Measurements from ENCODE around the gene ARID1B.

DNA sequence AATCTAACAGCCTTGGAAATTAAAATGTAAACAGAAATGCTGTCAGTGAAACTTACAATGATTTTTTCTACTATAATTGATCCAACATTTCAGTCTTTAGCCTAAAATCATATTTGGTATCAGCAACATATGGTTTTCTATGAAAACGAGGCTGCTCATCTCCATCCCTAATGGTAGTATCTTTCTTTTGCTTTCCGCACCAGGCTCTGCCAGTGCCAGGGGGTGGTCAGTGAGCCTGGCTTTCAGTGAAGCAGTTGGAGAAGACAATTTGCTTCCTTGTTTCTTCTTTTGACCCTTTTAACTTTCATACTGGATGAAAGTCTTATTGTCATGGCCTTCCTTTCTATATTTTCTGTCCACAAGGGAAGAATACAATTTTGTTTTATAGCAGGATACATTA, 258.4 kb downstream of the ARID1B start:
- TF ChIP-seq, protein P1, sequence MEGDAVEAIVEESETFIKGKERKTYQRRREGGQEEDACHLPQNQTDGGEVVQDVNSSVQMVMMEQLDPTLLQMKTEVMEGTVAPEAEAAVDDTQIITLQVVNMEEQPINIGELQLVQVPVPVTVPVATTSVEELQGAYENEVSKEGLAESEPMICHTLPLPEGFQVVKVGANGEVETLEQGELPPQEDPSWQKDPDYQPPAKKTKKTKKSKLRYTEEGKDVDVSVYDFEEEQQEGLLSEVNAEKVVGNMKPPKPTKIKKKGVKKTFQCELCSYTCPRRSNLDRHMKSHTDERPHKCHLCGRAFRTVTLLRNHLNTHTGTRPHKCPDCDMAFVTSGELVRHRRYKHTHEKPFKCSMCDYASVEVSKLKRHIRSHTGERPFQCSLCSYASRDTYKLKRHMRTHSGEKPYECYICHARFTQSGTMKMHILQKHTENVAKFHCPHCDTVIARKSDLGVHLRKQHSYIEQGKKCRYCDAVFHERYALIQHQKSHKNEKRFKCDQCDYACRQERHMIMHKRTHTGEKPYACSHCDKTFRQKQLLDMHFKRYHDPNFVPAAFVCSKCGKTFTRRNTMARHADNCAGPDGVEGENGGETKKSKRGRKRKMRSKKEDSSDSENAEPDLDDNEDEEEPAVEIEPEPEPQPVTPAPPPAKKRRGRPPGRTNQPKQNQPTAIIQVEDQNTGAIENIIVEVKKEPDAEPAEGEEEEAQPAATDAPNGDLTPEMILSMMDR (IDR thresholded peaks at IDR 0.05), result no peak
- TF ChIP-seq POLR2A (IDR thresholded peaks at IDR 0.05), result no peak
